H1 (cell line): ENCODE data around the gene POLR2A. TPM values are rescaled to one million over a fixed set of nuclear protein-coding genes. Genes with fewer than 3 reads are reported as not detected.

Experiments
- CTCF ChIA-PET: fragments of 300-600 bp; sonication (Branson Sonifier 250); formaldehyde crosslinking; loops from one replicate; lab custom pipeline; 2021; ENCODE audit not compliant: partially characterized antibody; lab: Charles Lee
- POLR2A ChIA-PET: fragments of 300-600 bp; sonication (Branson Sonifier 250); formaldehyde crosslinking; loops from one replicate; lab custom pipeline; 2021; ENCODE audit warnings: inconsistent platforms; ENCODE audit not compliant: partially characterized antibody; lab: Charles Lee
- DNase-seq, 2 experiments: peaks; one replicate each; pipeline versions ENCODE4 v3.0.0 to v3.0.0-alpha.2; 2010 to 2022; ENCODE audit warnings: low spot score in 2 of 2, low read depth in 1 of 2, mixed read lengths in 1 of 2
- FAIRE-seq: peaks from 2 replicates; lab custom pipeline; 2011; peaks lifted over from hg19 to GRCh38; lab: Jason Lieb, UNC
- H2AFZ ChIP-seq: 2 replicates; pipeline ENCODE4 v1.8.1; 2012; ENCODE audit warnings: low read length, inconsistent platforms
- H2AK5ac ChIP-seq: 2 replicates; pipeline ENCODE4 v1.6.1; 2013; ENCODE audit warnings: low read depth, low read length
- H2BK120ac ChIP-seq: replicated peaks from 2 replicates; pipeline ENCODE3; 2013; ENCODE audit warnings: low read depth, low read length, inconsistent platforms
- H2BK12ac ChIP-seq: 2 replicates; pipeline ENCODE4 v1.6.1; 2013; ENCODE audit warnings: low read depth, low read length
- H2BK15ac ChIP-seq: 2 replicates; pipeline ENCODE4 v1.6.1; 2013; ENCODE audit warnings: low read length
- H2BK20ac ChIP-seq: 2 replicates; pipeline ENCODE4 v1.6.1; 2013; ENCODE audit warnings: low read length
- H2BK5ac ChIP-seq: 2 replicates; pipeline ENCODE4 v1.6.1; 2013; ENCODE audit warnings: low read depth, low read length
- H3K14ac ChIP-seq: 2 replicates; pipeline ENCODE4 v1.6.1; 2013; ENCODE audit warnings: inconsistent platforms; ENCODE audit not compliant: insufficient read length
- H3K18ac ChIP-seq: 2 replicates; pipeline ENCODE4 v1.6.1; 2013; ENCODE audit warnings: low read length; ENCODE audit errors: extremely low read depth
- H3K23ac ChIP-seq: 2 replicates; pipeline ENCODE4 v1.6.1; 2013; ENCODE audit warnings: inconsistent platforms; ENCODE audit not compliant: insufficient read length
- H3K23me2 ChIP-seq: 2 replicates; pipeline ENCODE4 v1.6.1; 2013; ENCODE audit warnings: low read depth, low read length
- H3K27ac ChIP-seq: 2 replicates; pipeline ENCODE4 v1.6.1; 2011; ENCODE audit warnings: low read depth, low read length, inconsistent platforms
- H3K27me3 ChIP-seq, 4 experiments: replicated peaks in 1 of 4; 1 replicate in 1 of 4; 2 replicates in 3 of 4; pipeline versions ENCODE4 v1.6.1 to v1.8.1; 2011 to 2013; ENCODE audit warnings: low read length in 3 of 4, mild to moderate bottlenecking in 3 of 4, inconsistent platforms in 2 of 4, mixed read lengths in 2 of 4, moderate library complexity in 1 of 4; ENCODE audit not compliant: control insufficient read depth in 3 of 4, insufficient read depth in 3 of 4; ENCODE audit errors: extremely low read depth in 1 of 4
- H3K36me3 ChIP-seq, 4 experiments: 2 replicates each; pipeline versions ENCODE4 v1.6.1 to v1.8.1; 2011 to 2013; ENCODE audit warnings: mild to moderate bottlenecking in 4 of 4, low read length in 3 of 4, moderate library complexity in 2 of 4, control low read depth in 1 of 4, inconsistent platforms in 1 of 4; ENCODE audit not compliant: insufficient read depth in 4 of 4, control insufficient read depth in 2 of 4
- H3K4ac ChIP-seq: replicated peaks from 2 replicates; pipeline ENCODE3; 2013; ENCODE audit warnings: low read length, low read depth, mixed read lengths, inconsistent platforms; ENCODE audit not compliant: insufficient read length
- H3K4me1 ChIP-seq, 4 experiments: replicated peaks in 1 of 4; 1 replicate in 1 of 4; 2 replicates in 3 of 4; pipeline versions ENCODE4 v1.6.1 to v1.8.1; 2011 to 2013; ENCODE audit warnings: low read length in 3 of 4, inconsistent platforms in 2 of 4, mixed read lengths in 1 of 4; ENCODE audit not compliant: insufficient read depth in 4 of 4, control insufficient read depth in 3 of 4
- H3K4me2 ChIP-seq, 2 experiments: 2 replicates each; pipeline versions ENCODE4 v1.6.1 to v1.8.1; 2011 to 2013; ENCODE audit warnings: low read depth in 2 of 2, low read length in 2 of 2, control low read depth in 1 of 2, inconsistent platforms in 1 of 2, mild to moderate bottlenecking in 1 of 2; ENCODE audit not compliant: insufficient read depth in 1 of 2
- H3K4me3 ChIP-seq, 4 experiments: fragments of 200-600, 300-600 bp in 1 of 4; sonication (generic), shearing (Covaris generic), sonication (Bioruptor Twin) in 1 of 4; 2 replicates each; pipeline versions ENCODE4 v1.5.1 to v1.8.1; 2011 to 2016; ENCODE audit warnings: low read length in 4 of 4, low read depth in 3 of 4, control low read depth in 2 of 4, inconsistent platforms in 2 of 4, mild to moderate bottlenecking in 2 of 4, mixed read lengths in 1 of 4, moderate library complexity in 1 of 4; ENCODE audit not compliant: insufficient read depth in 2 of 4; ENCODE audit errors: extremely low read depth in 1 of 4
- H3K56ac ChIP-seq: replicated peaks from 2 replicates; pipeline ENCODE3; 2013; ENCODE audit warnings: low read depth, mild to moderate bottlenecking, mixed read lengths, low read length, inconsistent platforms; ENCODE audit not compliant: insufficient read length
- H3K79me1 ChIP-seq: 2 replicates; pipeline ENCODE4 v1.6.1; 2013; ENCODE audit warnings: low read depth, low read length, control low read depth
- H3K79me2 ChIP-seq, 2 experiments: 2 replicates each; pipeline versions ENCODE4 v1.6.1 to v1.8.1; 2012 to 2013; ENCODE audit warnings: low read length in 2 of 2, mild to moderate bottlenecking in 2 of 2, inconsistent platforms in 1 of 2; ENCODE audit not compliant: insufficient read depth in 2 of 2, control insufficient read depth in 1 of 2
- H3K9ac ChIP-seq, 4 experiments: replicated peaks in 1 of 4; 1 replicate in 1 of 4; 2 replicates in 3 of 4; pipeline versions ENCODE4 v1.6.1 to v1.8.1; 2011 to 2013; ENCODE audit warnings: low read depth in 3 of 4, low read length in 3 of 4, control low read depth in 2 of 4, mild to moderate bottlenecking in 2 of 4, moderate library complexity in 2 of 4, inconsistent platforms in 1 of 4; ENCODE audit errors: extremely low read depth in 1 of 4
- H3K9me3 ChIP-seq, 2 experiments: 2 replicates each; pipeline versions ENCODE4 v1.6.1 to v1.8.1; 2012 to 2013; ENCODE audit warnings: mild to moderate bottlenecking in 2 of 2, moderate library complexity in 2 of 2, control low read depth in 1 of 2, inconsistent platforms in 1 of 2, low read depth in 1 of 2, low read length in 1 of 2, mixed read lengths in 1 of 2; ENCODE audit not compliant: insufficient read depth in 2 of 2
- H4K20me1 ChIP-seq, 2 experiments: replicated peaks in 1 of 2; 2 replicates each; pipeline versions ENCODE3 to v1.8.1; 2011 to 2013; ENCODE audit warnings: inconsistent platforms in 2 of 2, low read length in 2 of 2, mild to moderate bottlenecking in 1 of 2; ENCODE audit not compliant: insufficient read depth in 2 of 2, control insufficient read depth in 1 of 2
- H4K5ac ChIP-seq: 2 replicates; pipeline ENCODE4 v1.6.1; 2013; ENCODE audit warnings: low read length, low read depth, mixed read lengths, inconsistent platforms; ENCODE audit not compliant: insufficient read length
- H4K8ac ChIP-seq: 2 replicates; pipeline ENCODE4 v1.8.0; 2013; ENCODE audit warnings: mild to moderate bottlenecking, moderate library complexity, low read length, inconsistent platforms; ENCODE audit not compliant: insufficient read depth; ENCODE audit errors: extremely low read depth
- H4K91ac ChIP-seq: replicated peaks from 2 replicates; pipeline ENCODE3; 2013; ENCODE audit warnings: low read length, mixed read lengths, inconsistent platforms; ENCODE audit not compliant: insufficient read length
- CTBP2 ChIP-seq: IDR thresholded peaks from 2 replicates; pipeline ENCODE4 v1.7.0; 2011; ENCODE audit warnings: borderline replicate concordance, mild to moderate bottlenecking, moderate library complexity, mixed read lengths, low read length; ENCODE audit not compliant: insufficient read depth, insufficient read length
- GTF2F1 ChIP-seq: IDR thresholded peaks from 2 replicates; pipeline ENCODE4 v1.6.1; 2012; ENCODE audit warnings: low read depth, low read length, improper control_type of control experiment, borderline replicate concordance
- JUND ChIP-seq: IDR thresholded peaks from 2 replicates; pipeline ENCODE4 v1.6.1; 2011; ENCODE audit warnings: mild to moderate bottlenecking, improper control_type of control experiment, low read length
- KDM1A ChIP-seq: fragments of 200-600, 300-600 bp; sonication (generic); IDR thresholded peaks from 2 replicates; pipeline ENCODE4 v1.7.1; 2016; ENCODE audit warnings: mild to moderate bottlenecking, low read length, borderline replicate concordance
- KDM4A ChIP-seq: IDR thresholded peaks from one replicate; pipeline ENCODE4 v1.7.1; 2012; ENCODE audit warnings: low read depth, mild to moderate bottlenecking, moderate library complexity, low read length, inconsistent platforms; ENCODE audit not compliant: severe bottlenecking
- MAFK ChIP-seq: IDR thresholded peaks from 2 replicates; pipeline ENCODE4 v1.6.1; 2012; ENCODE audit warnings: low read depth, mild to moderate bottlenecking, improper control_type of control experiment, low read length
- PHF8 ChIP-seq: fragments of 200-600 bp; sonication (generic); conservative IDR thresholded peaks from 2 replicates; pipeline ENCODE4 v1.7.1; 2012; ENCODE audit warnings: low read depth, mild to moderate bottlenecking, inconsistent platforms, low read length, moderate library complexity
- SIX5 ChIP-seq: IDR thresholded peaks from 2 replicates; pipeline ENCODE4 v1.6.1; 2011; ENCODE audit warnings: mild to moderate bottlenecking, low read depth, low read length
- SP2 ChIP-seq: IDR thresholded peaks from 2 replicates; pipeline ENCODE4 v1.6.1; 2012; ENCODE audit warnings: mild to moderate bottlenecking, low read length, inconsistent platforms
- TAF7 ChIP-seq: optimal IDR thresholded peaks from 2 replicates; pipeline ENCODE3; 2011; ENCODE audit warnings: low read depth, mild to moderate bottlenecking, inconsistent platforms, low read length, moderate library complexity, borderline replicate concordance
- TCF12 ChIP-seq: IDR thresholded peaks from 2 replicates; pipeline ENCODE4 v1.6.1; 2011; ENCODE audit warnings: low read depth, mild to moderate bottlenecking, low read length
- WGBS, 2 experiments: shearing (Covaris generic) in 1 of 2; methylation state at CpG; one replicate each; pipeline versions ENCODE4 v1.1.6 to v1.1.7; 2013 to 2015; ENCODE audit warnings: low lambda C conversion rate in 2 of 2, mixed read lengths in 2 of 2, inconsistent platforms in 1 of 2, low coverage in 1 of 2, missing lambda C conversion rate in 1 of 2; ENCODE audit not compliant: insufficient replicate concordance in 2 of 2, insufficient coverage in 1 of 2, insufficient read length in 1 of 2; ENCODE audit errors: extremely low coverage in 1 of 2, missing lambda C conversion rate in 1 of 2; 5-methylcytosine and 5-hydroxymethylcytosine counted together
- polyA plus RNA-seq, 7 experiments: library from polyadenylated mRNA; depleted of rRNA in 3 of 7; stranded (reverse) in 5 of 7; unstranded in 2 of 7; fragments of >200 nt in 5 of 7; fragments of 200-250 nt in 2 of 7; gene quantifications; 1 replicate in 5 of 7; 2 replicates in 1 of 7; 4 replicates in 1 of 7; pipeline versions ENCODE4 v1.2.1 to v1.2.3, GENCODE V29; 2011 to 2013; ENCODE audit warnings: missing spikeins in 2 of 7, mixed read lengths in 2 of 7
- total RNA-seq: library from RNA; stranded (reverse); fragmentation: NEBNext Ultra II Directional; extraction: Animal tissue kit (Norgen Biotek cat#: 25700); gene quantifications from 2 replicates; pipeline ENCODE4 v1.2.1, GENCODE V29; 2021
- TF ChIP-seq, protein P1 (sequence below): IDR thresholded peaks from 2 replicates; pipeline ENCODE4 v1.6.1; 2012; ENCODE audit warnings: inconsistent platforms

POLR2A gene
- total and polyA plus RNA-seq, 2 of the 8 experiments (the other 6 are each of a cell fraction or from before 2014, with no cell fraction given): 26.8 to 150 TPM

DNA sequence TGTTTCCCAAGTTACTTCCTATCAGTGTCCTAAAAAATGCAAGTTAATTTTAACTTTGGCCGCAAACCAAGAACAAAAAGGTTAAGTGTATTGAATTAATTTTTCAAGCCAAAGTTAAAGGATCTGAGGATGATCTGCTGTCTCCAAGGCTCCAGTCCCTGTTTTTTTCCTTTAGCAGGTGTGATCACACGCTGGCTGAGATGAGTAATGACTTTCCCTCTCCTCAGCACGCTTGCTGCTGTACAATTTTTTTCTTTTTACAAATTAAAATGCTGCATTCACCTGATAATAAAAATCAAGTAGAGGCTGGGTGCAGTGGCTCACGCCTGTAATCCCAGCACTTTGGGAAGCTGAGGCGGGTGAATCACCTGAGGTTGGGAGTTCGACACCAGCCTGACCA is 60.7 kb downstream of the POLR2A start:
- no peak overlapping the region for H3K4me2 ChIP-seq
- H2BK5ac ChIP-seq: no peak overlapping the region
- no peak overlapping the region for H2BK12ac ChIP-seq
- CTCF ChIA-PET: interaction anchor here (0.9 to 2.2 kb wide), 2 partner anchors 16 to 36 kb away, joined by 3 to 13 read pairs; no protein-coding TSS in a partner anchor
- H3K4me1 ChIP-seq: peaks cover 0 to 4% (median 3%) of the 10 kb centered on the region in 4 experiments; a peak in 2 of 7 replicates
- no peak overlapping the region for H3K18ac ChIP-seq
- no peak overlapping the region for H2BK15ac ChIP-seq
- H3K4me3 ChIP-seq: no peak overlapping the region
- H3K56ac ChIP-seq: no peak overlapping the region
- H3K27me3 ChIP-seq: peaks cover 0 to 5% (median 3%) of the 10 kb centered on the region in 4 experiments; a peak in 4 of 7 replicates
- no peak overlapping the region for H3K23ac ChIP-seq
- no peak overlapping the region for H4K8ac ChIP-seq
- no peak overlapping the region for H4K5ac ChIP-seq
- no peaks in the 10 kb centered on the region for H3K9me3 ChIP-seq
- no peak overlapping the region for H2BK120ac ChIP-seq
- H3K36me3 ChIP-seq: no peaks in the 10 kb centered on the region
- no peaks in the 10 kb centered on the region for H3K79me1 ChIP-seq
- POLR2A ChIA-PET: interaction anchor here (37.5 kb wide), 1 partner anchor 37 kb away, joined by 1144 read pairs; the partner anchor contains the start of genes CD68, MPDU1 and SOX15
- DNase-seq (no peak), FAIRE-seq (no peak)
- H3K27ac ChIP-seq: no peak overlapping the region
- H4K91ac ChIP-seq: no peak overlapping the region
- 71% methylated on average over 6 of the region's 6 CpGs; no CpG with 5 or more reads in 1 of the 2 experiments for WGBS, 2 experiments
- H3K4ac ChIP-seq: no peak overlapping the region
- peaks cover 6% of the 10 kb centered on the region; the same call in 1 of the 2 replicates for H3K23me2 ChIP-seq
- H3K14ac ChIP-seq: no peak overlapping the region
- no peaks in the 10 kb centered on the region for H3K79me2 ChIP-seq
- H4K20me1 ChIP-seq: peaks cover 0 to 5% of the 10 kb centered on the region in 2 experiments
- H3K9ac ChIP-seq: no peak overlapping the region
- no peak overlapping the region for H2AK5ac ChIP-seq
- H2BK20ac ChIP-seq: no peak overlapping the region
- H2AFZ ChIP-seq: no peak overlapping the region
- no peak for TF ChIP-seq JUND
- TF ChIP-seq KDM1A: no peak
- TF ChIP-seq KDM4A: no peak
- no peak for TF ChIP-seq CTBP2
- TF ChIP-seq TAF7: no peak
- TF ChIP-seq SIX5: no peak
- no peak for TF ChIP-seq SP2
- TF ChIP-seq, protein P1, sequence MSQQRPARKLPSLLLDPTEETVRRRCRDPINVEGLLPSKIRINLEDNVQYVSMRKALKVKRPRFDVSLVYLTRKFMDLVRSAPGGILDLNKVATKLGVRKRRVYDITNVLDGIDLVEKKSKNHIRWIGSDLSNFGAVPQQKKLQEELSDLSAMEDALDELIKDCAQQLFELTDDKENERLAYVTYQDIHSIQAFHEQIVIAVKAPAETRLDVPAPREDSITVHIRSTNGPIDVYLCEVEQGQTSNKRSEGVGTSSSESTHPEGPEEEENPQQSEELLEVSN: no peak
- TF ChIP-seq GTF2F1: no peak
- no peak for TF ChIP-seq PHF8
- TF ChIP-seq TCF12: no peak
- TF ChIP-seq MAFK: no peak
